ENCODE data around the gene GLIS2. TPM values are rescaled to one million over a fixed set of nuclear protein-coding genes. Genes with fewer than 3 reads are reported as not detected.

Gene GLIS2
- total RNA-seq, 1 donor from 2014 or later = 0.53 TPM

- Histone ChIP-seq H3K4me3 (ENCODE audit: low read depth, low read length) (no peak overlapping the region), H3K27me3 (ENCODE audit: control insufficient read depth, insufficient read depth, low read length) (no peaks in the 10 kb centered on the region), H3K36me3 (ENCODE audit: control insufficient read depth, insufficient read depth, low read length) (peaks cover 15% of the 10 kb centered on the region)
- no peak for TF ChIP-seq CTCF (IDR thresholded peaks at IDR 0.05; ENCODE audit: insufficient read depth, low read length, severe bottlenecking)
- FAIRE-seq (no peak), DNase-seq (ENCODE audit: low read depth) (no peak)
Measured at GRCh38 chr16:4362476-4363135, 46.7 kb downstream of the GLIS2 start.

- no peak for TF ChIP-seq CTCF (IDR thresholded peaks at IDR 0.05; ENCODE audit: insufficient read depth, low read length, severe bottlenecking)
- no peaks in the 10 kb centered on the region for H3K27me3 ChIP-seq (ENCODE audit: control insufficient read depth, insufficient read depth, low read length)
- FAIRE-seq = no peak
- H3K36me3 ChIP-seq (ENCODE audit: control insufficient read depth, insufficient read depth, low read length) = peaks cover 14% of the 10 kb centered on the region
- H3K4me3 ChIP-seq (ENCODE audit: low read depth, low read length) = no peak overlapping the region
- DNase-seq (ENCODE audit: low read depth) = no peak
Measured at GRCh38 chr16:4364196-4365013, 48.5 kb downstream of the GLIS2 start.

GRCh38 chr16:4365014-4365406, 49.1 kb downstream of the GLIS2 start:
- Histone ChIP-seq H3K27me3 (ENCODE audit: control insufficient read depth, insufficient read depth, low read length) (no peaks in the 10 kb centered on the region), H3K4me3 (ENCODE audit: low read depth, low read length) (no peak overlapping the region), H3K36me3 (ENCODE audit: control insufficient read depth, insufficient read depth, low read length) (peaks cover 14% of the 10 kb centered on the region)
- FAIRE-seq (no peak), DNase-seq (ENCODE audit: low read depth) (no peak)
- no peak for TF ChIP-seq CTCF (IDR thresholded peaks at IDR 0.05; ENCODE audit: insufficient read depth, low read length, severe bottlenecking)

- Histone ChIP-seq H3K36me3 (ENCODE audit: control insufficient read depth, insufficient read depth, low read length) (peaks cover 14% of the 10 kb centered on the region), H3K4me3 (ENCODE audit: low read depth, low read length) (no peak overlapping the region), H3K27me3 (ENCODE audit: control insufficient read depth, insufficient read depth, low read length) (no peaks in the 10 kb centered on the region)
- DNase-seq (ENCODE audit: low read depth) = no peak
- TF ChIP-seq CTCF (IDR thresholded peaks at IDR 0.05; ENCODE audit: insufficient read depth, low read length, severe bottlenecking) = no peak
- no peak for FAIRE-seq
Measured at GRCh38 chr16:4365615-4366014, 49.7 kb downstream of the GLIS2 start.

- TF ChIP-seq CTCF (IDR thresholded peaks at IDR 0.05; ENCODE audit: insufficient read depth, low read length, severe bottlenecking) = no peak
- Histone ChIP-seq H3K36me3 (ENCODE audit: control insufficient read depth, insufficient read depth, low read length) (peaks cover 13% of the 10 kb centered on the region), H3K4me3 (ENCODE audit: low read depth, low read length) (no peak overlapping the region), H3K27me3 (ENCODE audit: control insufficient read depth, insufficient read depth, low read length) (no peaks in the 10 kb centered on the region)
- FAIRE-seq (no peak), DNase-seq (ENCODE audit: low read depth) (no peak)
Measured at GRCh38 chr16:4366016-4366415, 50.1 kb downstream of the GLIS2 start.
